Measurements from ENCODE around the gene RINL. TPM values are rescaled to one million over a fixed set of nuclear protein-coding genes. Genes with fewer than 3 reads are reported as not detected.

Gene RINL
- total and polyA plus RNA-seq, 2 donors from 2014 or later, result 9.5 to 13.0 TPM

DNA sequence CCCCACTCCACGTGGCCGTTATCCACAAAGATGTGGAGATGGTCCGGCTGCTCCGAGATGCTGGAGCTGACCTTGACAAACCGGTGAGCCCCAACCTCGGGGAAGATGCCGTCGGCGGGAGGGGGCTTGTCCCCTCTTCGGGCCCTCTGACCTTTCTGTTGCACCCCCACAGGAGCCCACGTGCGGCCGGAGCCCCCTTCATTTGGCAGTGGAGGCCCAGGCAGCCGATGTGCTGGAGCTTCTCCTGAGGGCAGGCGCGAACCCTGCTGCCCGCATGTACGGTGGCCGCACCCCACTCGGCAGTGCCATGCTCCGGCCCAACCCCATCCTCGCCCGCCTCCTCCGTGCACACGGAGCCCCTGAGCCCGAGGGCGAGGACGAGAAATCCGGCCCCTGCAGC is 29.2 kb upstream of the RINL start:
- peaks cover 0 to 8% (median 8%) of the 10 kb centered on the region in 3 donors for H3K36me3 ChIP-seq (ENCODE audit: control insufficient read depth in 2 of 3, insufficient read depth in 3 of 3, low read length in 3 of 3)
- intact Hi-C loops (cut with DNase I), result no loop called here
- no peaks in the 10 kb centered on the region for H3K9me3 ChIP-seq (ENCODE audit: control insufficient read depth in 2 of 3, insufficient read depth in 1 of 3, low read length in 3 of 3)
- TF ChIP-seq, protein P1, sequence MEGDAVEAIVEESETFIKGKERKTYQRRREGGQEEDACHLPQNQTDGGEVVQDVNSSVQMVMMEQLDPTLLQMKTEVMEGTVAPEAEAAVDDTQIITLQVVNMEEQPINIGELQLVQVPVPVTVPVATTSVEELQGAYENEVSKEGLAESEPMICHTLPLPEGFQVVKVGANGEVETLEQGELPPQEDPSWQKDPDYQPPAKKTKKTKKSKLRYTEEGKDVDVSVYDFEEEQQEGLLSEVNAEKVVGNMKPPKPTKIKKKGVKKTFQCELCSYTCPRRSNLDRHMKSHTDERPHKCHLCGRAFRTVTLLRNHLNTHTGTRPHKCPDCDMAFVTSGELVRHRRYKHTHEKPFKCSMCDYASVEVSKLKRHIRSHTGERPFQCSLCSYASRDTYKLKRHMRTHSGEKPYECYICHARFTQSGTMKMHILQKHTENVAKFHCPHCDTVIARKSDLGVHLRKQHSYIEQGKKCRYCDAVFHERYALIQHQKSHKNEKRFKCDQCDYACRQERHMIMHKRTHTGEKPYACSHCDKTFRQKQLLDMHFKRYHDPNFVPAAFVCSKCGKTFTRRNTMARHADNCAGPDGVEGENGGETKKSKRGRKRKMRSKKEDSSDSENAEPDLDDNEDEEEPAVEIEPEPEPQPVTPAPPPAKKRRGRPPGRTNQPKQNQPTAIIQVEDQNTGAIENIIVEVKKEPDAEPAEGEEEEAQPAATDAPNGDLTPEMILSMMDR (IDR thresholded peaks at IDR 0.05; ENCODE audit: borderline replicate concordance, extremely low read depth, insufficient read depth), result no peak
- H3K9ac ChIP-seq (ENCODE audit: low read length in 3 of 3), result no peak overlapping the region
- DNase-seq (no peak), FAIRE-seq (no peak)
- no peak overlapping the region for H3K4me3 ChIP-seq (ENCODE audit: low read length in 3 of 3)
- H3K27ac ChIP-seq (ENCODE audit: low read depth in 2 of 2, low read length in 2 of 2), result no peak overlapping the region
- no peaks in the 10 kb centered on the region for H3K4me1 ChIP-seq (ENCODE audit: control insufficient read depth in 2 of 3, insufficient read depth in 2 of 3, low read depth in 1 of 3, low read length in 3 of 3)
- H3K27me3 ChIP-seq (ENCODE audit: control insufficient read depth, insufficient read depth, low read length), result peaks cover 2% of the 10 kb centered on the region

DNA sequence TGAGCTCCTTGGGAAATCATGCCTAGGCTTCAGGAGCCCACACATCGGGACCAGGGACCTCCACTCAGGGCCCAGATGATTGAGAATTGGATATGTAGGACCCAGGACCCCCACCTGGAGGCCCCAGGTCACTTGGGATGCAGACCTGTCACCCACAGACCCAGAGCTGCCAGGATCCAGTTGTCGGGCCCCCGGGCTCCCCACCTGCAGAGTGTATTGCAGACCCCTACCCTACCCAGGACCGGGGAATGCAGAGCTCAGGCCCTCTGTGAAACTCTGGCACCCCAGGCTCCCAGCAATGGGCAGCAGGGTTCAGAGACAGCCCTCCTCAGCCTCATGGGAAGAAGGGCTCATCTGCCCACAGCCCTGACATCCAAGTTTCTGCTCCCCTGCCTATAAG is 27.5 kb upstream of the RINL start:
- no peak overlapping the region for H3K4me3 ChIP-seq (ENCODE audit: low read length in 3 of 3)
- H3K27me3 ChIP-seq (ENCODE audit: control insufficient read depth, insufficient read depth, low read length), result no peaks in the 10 kb centered on the region
- no peaks in the 10 kb centered on the region for H3K4me1 ChIP-seq (ENCODE audit: control insufficient read depth in 2 of 3, insufficient read depth in 2 of 3, low read depth in 1 of 3, low read length in 3 of 3)
- H3K36me3 ChIP-seq (ENCODE audit: control insufficient read depth in 2 of 3, insufficient read depth in 3 of 3, low read length in 3 of 3), result peaks cover 0 to 8% (median 8%) of the 10 kb centered on the region in 3 donors
- peaks cover 0 to 3% (median 0%) of the 10 kb centered on the region in 3 donors for H3K9me3 ChIP-seq (ENCODE audit: control insufficient read depth in 2 of 3, insufficient read depth in 1 of 3, low read length in 3 of 3)
- FAIRE-seq (no peak), DNase-seq (no peak)
- H3K9ac ChIP-seq (ENCODE audit: low read length in 3 of 3), result no peak overlapping the region
- H3K27ac ChIP-seq (ENCODE audit: low read depth in 2 of 2, low read length in 2 of 2), result no peak overlapping the region
- TF ChIP-seq, protein P1 (IDR thresholded peaks at IDR 0.05; ENCODE audit: borderline replicate concordance, extremely low read depth, insufficient read depth), result no peak
- intact Hi-C loops (cut with DNase I), result no loop called here

DNA sequence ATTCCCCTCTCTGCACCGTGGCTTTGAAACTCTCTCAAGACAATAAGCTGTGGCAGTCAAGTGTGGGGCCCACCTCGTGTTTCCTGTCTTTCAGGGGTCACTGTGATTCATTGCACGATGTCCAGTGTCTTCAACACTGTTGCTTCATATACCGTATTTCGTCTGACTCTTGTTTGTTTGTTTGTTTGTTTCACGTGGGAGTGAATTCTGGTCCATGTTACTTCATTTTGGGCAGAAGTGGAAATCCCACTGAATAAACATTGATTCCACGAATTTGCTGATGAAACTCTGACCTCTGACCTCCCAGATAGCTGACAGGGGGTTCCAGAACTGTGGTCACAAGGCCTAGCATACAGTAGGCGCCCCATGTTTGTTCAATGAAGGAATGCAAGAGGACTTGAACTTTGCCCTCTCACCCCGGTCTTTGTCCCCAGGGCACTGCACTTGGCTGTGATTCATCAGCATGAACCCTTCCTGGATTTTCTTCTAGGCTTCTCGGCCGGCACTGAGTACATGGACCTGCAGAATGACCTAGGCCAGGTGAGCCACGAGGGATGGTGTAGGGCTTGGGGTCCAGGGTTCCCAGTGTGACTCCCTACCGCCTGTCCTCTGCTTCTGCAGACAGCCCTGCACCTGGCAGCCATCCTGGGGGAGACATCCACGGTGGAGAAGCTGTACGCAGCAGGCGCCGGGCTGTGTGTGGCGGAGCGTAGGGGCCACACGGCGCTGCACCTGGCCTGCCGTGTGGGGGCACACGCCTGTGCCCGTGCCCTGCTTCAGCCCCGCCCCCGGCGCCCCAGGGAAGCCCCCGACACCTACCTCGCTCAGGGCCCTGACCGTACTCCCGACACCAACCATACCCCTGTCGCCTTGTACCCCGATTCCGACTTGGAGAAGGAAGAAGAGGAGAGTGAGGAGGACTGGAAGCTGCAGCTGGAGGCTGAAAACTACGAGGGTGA is 26.8 kb upstream of the RINL start:
- intact Hi-C loops (cut with DNase I), result no loop called here
- peaks cover 0 to 8% (median 8%) of the 10 kb centered on the region in 3 donors for H3K36me3 ChIP-seq (ENCODE audit: control insufficient read depth in 2 of 3, insufficient read depth in 3 of 3, low read length in 3 of 3)

More for the DNA sequence above, 26.8 kb upstream of the RINL start:
- H3K9me3 ChIP-seq (ENCODE audit: control insufficient read depth in 2 of 3, insufficient read depth in 1 of 3, low read length in 3 of 3), result peaks cover 0 to 3% (median 0%) of the 10 kb centered on the region in 3 donors
- DNase-seq, result no peak
- H3K4me1 ChIP-seq (ENCODE audit: control insufficient read depth in 2 of 3, insufficient read depth in 2 of 3, low read depth in 1 of 3, low read length in 3 of 3), result no peaks in the 10 kb centered on the region
- no peak overlapping the region for H3K4me3 ChIP-seq (ENCODE audit: low read length in 3 of 3)
- H3K9ac ChIP-seq (ENCODE audit: low read length in 3 of 3), result no peak overlapping the region
- no peak for FAIRE-seq
- TF ChIP-seq, protein P1 (IDR thresholded peaks at IDR 0.05; ENCODE audit: borderline replicate concordance, extremely low read depth, insufficient read depth), result no peak
- H3K27me3 ChIP-seq (ENCODE audit: control insufficient read depth, insufficient read depth, low read length), result no peaks in the 10 kb centered on the region
- no peak overlapping the region for H3K27ac ChIP-seq (ENCODE audit: low read depth in 2 of 2, low read length in 2 of 2)

Measured in kidney (tissue), 14 donors.